OCI-LY1 (cell line): ENCODE data around the gene B9D1.

Experiments used
- H2AFZ ChIP-seq: fragments of 200-600 bp; sonication (generic), shearing (Covaris generic); 2 replicates; pipeline ENCODE4 v1.6.0; 2014; ENCODE audit warnings: antibody characterized with exemption, mild to moderate bottlenecking, low read length
- H3F3A ChIP-seq: fragments of 200-600 bp; sonication (generic), shearing (Covaris generic); 2 replicates; pipeline ENCODE4 v1.6.0; 2014; ENCODE audit warnings: mild to moderate bottlenecking, antibody characterized with exemption, low read length, moderate library complexity; ENCODE audit not compliant: insufficient read depth
- H3K27ac ChIP-seq: fragments of 200-600 bp; sonication (generic); 2 replicates; pipeline ENCODE4 v1.5.1; 2014; ENCODE audit warnings: low read length, mixed run types, mild to moderate bottlenecking, low read depth; ENCODE audit not compliant: poor library complexity, severe bottlenecking
- H3K27me3 ChIP-seq: fragments of 200-600 bp; sonication (generic); 2 replicates; pipeline ENCODE4 v1.6.0; 2014; ENCODE audit warnings: antibody characterized with exemption, mild to moderate bottlenecking, low read length, moderate library complexity; ENCODE audit not compliant: insufficient read depth
- H3K36me3 ChIP-seq: fragments of 200-600 bp; sonication (generic); 2 replicates; pipeline ENCODE4 v1.6.1; 2014; ENCODE audit warnings: mild to moderate bottlenecking, antibody characterized with exemption, low read length, moderate library complexity, mixed read lengths; ENCODE audit not compliant: insufficient read depth
- H3K4me1 ChIP-seq: fragments of 200-600 bp; sonication (generic); 2 replicates; pipeline ENCODE4 v1.5.1; 2014; ENCODE audit warnings: mild to moderate bottlenecking, low read length, moderate library complexity; ENCODE audit not compliant: insufficient read depth, severe bottlenecking
- H3K4me2 ChIP-seq: fragments of 200-600 bp; sonication (generic), shearing (Covaris generic); 2 replicates; pipeline ENCODE4 v1.6.1; 2014; ENCODE audit warnings: low read length
- H3K4me3 ChIP-seq: fragments of 200-600 bp; sonication (generic); 2 replicates; pipeline ENCODE4 v1.5.1; 2014; ENCODE audit warnings: low read length, low read depth, mild to moderate bottlenecking, mixed read lengths; ENCODE audit not compliant: poor library complexity, severe bottlenecking
- H3K79me2 ChIP-seq: fragments of 200-600 bp; shearing (Covaris generic); 2 replicates; pipeline ENCODE4 v1.6.1; 2016; ENCODE audit warnings: mixed run types, low read length, mixed read lengths; ENCODE audit not compliant: insufficient read depth
- H3K9ac ChIP-seq: fragments of 200-600 bp; sonication (generic), shearing (Covaris generic); 2 replicates; pipeline ENCODE4 v1.6.1; 2014; ENCODE audit warnings: mild to moderate bottlenecking, low read length, mixed read lengths
- H3K9me2 ChIP-seq: fragments of 200-600 bp; sonication (generic), shearing (Covaris generic); 2 replicates; pipeline ENCODE4 v1.6.1; 2014; ENCODE audit warnings: low read depth, mild to moderate bottlenecking, low read length, mixed read lengths
- H3K9me3 ChIP-seq: fragments of 200-600 bp; shearing (Covaris generic); 2 replicates; pipeline ENCODE4 v1.6.1; 2014; ENCODE audit warnings: low read length, mixed read lengths
- H4K20me1 ChIP-seq: fragments of 200-600 bp; sonication (generic), shearing (Covaris generic); 2 replicates; pipeline ENCODE4 v1.6.0; 2016; ENCODE audit warnings: mild to moderate bottlenecking, low read length; ENCODE audit not compliant: insufficient read depth
- CTCF ChIP-seq: fragments of 200-600 bp; sonication (generic), shearing (Covaris generic); IDR thresholded peaks from 2 replicates; pipeline ENCODE4 v1.5.1; 2017; ENCODE audit warnings: mild to moderate bottlenecking, antibody characterized with exemption, low read length, moderate library complexity, mixed read lengths
- EZH2 ChIP-seq: fragments of 200-600 bp; sonication (generic), shearing (Covaris generic); IDR thresholded peaks from 2 replicates; pipeline ENCODE4 v1.8.0; 2017; ENCODE audit warnings: borderline replicate concordance, mixed run types, mild to moderate bottlenecking, antibody characterized with exemption, low read length, moderate library complexity, mixed read lengths

The B9D1 gene

GRCh38 chr17:19334331-19334730 is 28.2 kb downstream of the B9D1 start:
- Histone ChIP-seq H3K9me2 (no peaks in the 10 kb centered on the region), H3F3A (no peaks in the 10 kb centered on the region), H3K27ac (no peak overlapping the region)

GRCh38 chr17:19333736-19334290 is 28.7 kb downstream of the B9D1 start:
- no peaks in the 10 kb centered on the region for H3K9me2 ChIP-seq
- H3K9me3 ChIP-seq: no peaks in the 10 kb centered on the region
- H3K4me3 ChIP-seq: no peak overlapping the region
- no peaks in the 10 kb centered on the region for H4K20me1 ChIP-seq
- H3K4me2 ChIP-seq: no peak overlapping the region
- no peak overlapping the region for H2AFZ ChIP-seq
- no peaks in the 10 kb centered on the region for H3K79me2 ChIP-seq
- no peaks in the 10 kb centered on the region for H3K27me3 ChIP-seq
- TF ChIP-seq CTCF (no peak), EZH2 (no peak)
- no peaks in the 10 kb centered on the region for H3K4me1 ChIP-seq
- H3K27ac ChIP-seq: no peak overlapping the region
- no peaks in the 10 kb centered on the region for H3K36me3 ChIP-seq
- H3K9ac ChIP-seq: no peak overlapping the region
- no peaks in the 10 kb centered on the region for H3F3A ChIP-seq

More at GRCh38 chr17:19334331-19334730, 28.2 kb downstream of the B9D1 start:
- H3K4me3 ChIP-seq: no peak overlapping the region
- no peak overlapping the region for H3K9ac ChIP-seq
- H3K79me2 ChIP-seq: no peaks in the 10 kb centered on the region
- no peaks in the 10 kb centered on the region for H4K20me1 ChIP-seq
- TF ChIP-seq CTCF: no peak
- TF ChIP-seq EZH2: no peak
- H2AFZ ChIP-seq: no peak overlapping the region
- no peaks in the 10 kb centered on the region for H3K27me3 ChIP-seq
- H3K9me3 ChIP-seq: no peaks in the 10 kb centered on the region
- no peaks in the 10 kb centered on the region for H3K4me1 ChIP-seq
- H3K36me3 ChIP-seq: no peaks in the 10 kb centered on the region
- no peak overlapping the region for H3K4me2 ChIP-seq

- no peak overlapping the region for H3K4me3 ChIP-seq
- no peaks in the 10 kb centered on the region for H3K4me1 ChIP-seq
- H2AFZ ChIP-seq: no peak overlapping the region
- no peaks in the 10 kb centered on the region for H3F3A ChIP-seq
- no peaks in the 10 kb centered on the region for H3K27me3 ChIP-seq
- no peaks in the 10 kb centered on the region for H3K9me3 ChIP-seq
- TF ChIP-seq CTCF (no peak), EZH2 (no peak)
- H3K27ac ChIP-seq: no peak overlapping the region
- no peak overlapping the region for H3K4me2 ChIP-seq
- no peaks in the 10 kb centered on the region for H3K79me2 ChIP-seq
- H4K20me1 ChIP-seq: no peaks in the 10 kb centered on the region
- H3K9ac ChIP-seq: no peak overlapping the region
- no peaks in the 10 kb centered on the region for H3K9me2 ChIP-seq
- no peaks in the 10 kb centered on the region for H3K36me3 ChIP-seq
Observed at GRCh38 chr17:19333132-19333440, 29.4 kb downstream of the B9D1 start.
